HEK293 (cell line): ENCODE data around the gene CYP11A1.

Experiments
- KLF16 ChIP-seq: fragments of 450-650 bp; formaldehyde crosslinking; IDR thresholded peaks from 2 replicates; pipeline ENCODE4 v1.5.1; 2017; ENCODE audit warnings: missing biosample characterization, missing genetic modification characterization
- KLF7 ChIP-seq: fragments of 450-650 bp; formaldehyde crosslinking; IDR thresholded peaks from 2 replicates; pipeline ENCODE4 v1.5.1; 2016; ENCODE audit warnings: missing biosample characterization, missing genetic modification characterization, borderline replicate concordance
- MYNN ChIP-seq: fragments of 450-650 bp; formaldehyde crosslinking; IDR thresholded peaks from 2 replicates; pipeline ENCODE4 v1.5.1; 2016; ENCODE audit warnings: missing biosample characterization, missing genetic modification characterization, borderline replicate concordance
- SCRT1 ChIP-seq: fragments of 450-650 bp; formaldehyde crosslinking; IDR thresholded peaks from 2 replicates; pipeline ENCODE4 v1.5.1; 2016; ENCODE audit warnings: missing biosample characterization, missing genetic modification characterization, borderline replicate concordance
- SP7 ChIP-seq: fragments of 450-650 bp; formaldehyde crosslinking; IDR thresholded peaks from 2 replicates; pipeline ENCODE4 v1.5.1; 2016; ENCODE audit warnings: missing biosample characterization, missing genetic modification characterization
- ZBTB1 ChIP-seq: fragments of 450-650 bp; formaldehyde crosslinking; IDR thresholded peaks from 2 replicates; pipeline ENCODE4 v1.5.1; 2016; ENCODE audit warnings: missing biosample characterization, missing genetic modification characterization
- ZNF37A ChIP-seq: fragments of 450-650 bp; IDR thresholded peaks from 2 replicates; pipeline ENCODE4 v1.5.1; 2018; ENCODE audit warnings: missing biosample characterization, missing genetic modification characterization
- ZNF561 ChIP-seq: fragments of 450-650 bp; IDR thresholded peaks from 2 replicates; pipeline ENCODE4 v1.5.1; 2018; ENCODE audit warnings: missing biosample characterization, missing genetic modification characterization, borderline replicate concordance
- ZNF747 ChIP-seq: fragments of 450-650 bp; formaldehyde crosslinking; IDR thresholded peaks from 2 replicates; pipeline ENCODE4 v1.5.1; 2016; ENCODE audit warnings: missing biosample characterization, missing genetic modification characterization
- TF ChIP-seq, protein P1 (sequence below): fragments of 450-650 bp; formaldehyde crosslinking; IDR thresholded peaks from 2 replicates; pipeline ENCODE4 v1.5.1; 2016; ENCODE audit warnings: missing biosample characterization, missing genetic modification characterization
- TF ChIP-seq, protein P2 (sequence below): fragments of 450-650 bp; formaldehyde crosslinking; IDR thresholded peaks from 2 replicates; pipeline ENCODE4 v1.5.1; 2016; ENCODE audit warnings: missing biosample characterization, missing genetic modification characterization, low read depth
- TF ChIP-seq, protein P3 (sequence below): fragments of 450-650 bp; formaldehyde crosslinking; conservative IDR thresholded peaks from 2 replicates; pipeline ENCODE4 v1.5.1; 2016; ENCODE audit warnings: low read depth, missing biosample characterization, missing genetic modification characterization

DNA sequence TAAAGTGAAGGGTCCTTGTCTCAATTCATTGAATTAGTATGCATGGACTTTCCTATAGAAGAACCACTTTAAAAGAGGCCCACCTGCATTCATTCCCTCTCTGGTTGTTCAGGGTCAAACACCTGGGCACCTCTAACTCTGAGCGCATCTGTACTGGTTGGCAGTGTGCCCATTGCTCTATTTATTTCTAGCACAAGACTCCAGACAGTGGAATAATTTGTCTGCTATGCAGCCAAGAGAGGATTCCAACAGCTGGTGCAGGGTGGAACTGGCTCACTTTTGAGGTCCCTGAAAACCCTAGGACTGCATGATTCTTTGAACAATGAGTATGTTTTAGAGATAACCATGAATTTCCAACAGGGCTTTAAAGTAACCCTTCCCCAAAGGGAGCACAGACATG lies 73.4 kb downstream of the CYP11A1 start:
- no peak for TF ChIP-seq MYNN
- TF ChIP-seq, protein P1, sequence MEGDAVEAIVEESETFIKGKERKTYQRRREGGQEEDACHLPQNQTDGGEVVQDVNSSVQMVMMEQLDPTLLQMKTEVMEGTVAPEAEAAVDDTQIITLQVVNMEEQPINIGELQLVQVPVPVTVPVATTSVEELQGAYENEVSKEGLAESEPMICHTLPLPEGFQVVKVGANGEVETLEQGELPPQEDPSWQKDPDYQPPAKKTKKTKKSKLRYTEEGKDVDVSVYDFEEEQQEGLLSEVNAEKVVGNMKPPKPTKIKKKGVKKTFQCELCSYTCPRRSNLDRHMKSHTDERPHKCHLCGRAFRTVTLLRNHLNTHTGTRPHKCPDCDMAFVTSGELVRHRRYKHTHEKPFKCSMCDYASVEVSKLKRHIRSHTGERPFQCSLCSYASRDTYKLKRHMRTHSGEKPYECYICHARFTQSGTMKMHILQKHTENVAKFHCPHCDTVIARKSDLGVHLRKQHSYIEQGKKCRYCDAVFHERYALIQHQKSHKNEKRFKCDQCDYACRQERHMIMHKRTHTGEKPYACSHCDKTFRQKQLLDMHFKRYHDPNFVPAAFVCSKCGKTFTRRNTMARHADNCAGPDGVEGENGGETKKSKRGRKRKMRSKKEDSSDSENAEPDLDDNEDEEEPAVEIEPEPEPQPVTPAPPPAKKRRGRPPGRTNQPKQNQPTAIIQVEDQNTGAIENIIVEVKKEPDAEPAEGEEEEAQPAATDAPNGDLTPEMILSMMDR (tag by site-specific recombination) = no peak
- TF ChIP-seq ZNF561 (tag by site-specific recombination) = no peak
- no peak for TF ChIP-seq ZBTB1 (tag by site-specific recombination)
- TF ChIP-seq SCRT1 = no peak
- no peak for TF ChIP-seq ZNF37A (tag by site-specific recombination)
- TF ChIP-seq KLF16 = no peak
- no peak for TF ChIP-seq KLF7 (tag by site-specific recombination)
- TF ChIP-seq, protein P2, sequence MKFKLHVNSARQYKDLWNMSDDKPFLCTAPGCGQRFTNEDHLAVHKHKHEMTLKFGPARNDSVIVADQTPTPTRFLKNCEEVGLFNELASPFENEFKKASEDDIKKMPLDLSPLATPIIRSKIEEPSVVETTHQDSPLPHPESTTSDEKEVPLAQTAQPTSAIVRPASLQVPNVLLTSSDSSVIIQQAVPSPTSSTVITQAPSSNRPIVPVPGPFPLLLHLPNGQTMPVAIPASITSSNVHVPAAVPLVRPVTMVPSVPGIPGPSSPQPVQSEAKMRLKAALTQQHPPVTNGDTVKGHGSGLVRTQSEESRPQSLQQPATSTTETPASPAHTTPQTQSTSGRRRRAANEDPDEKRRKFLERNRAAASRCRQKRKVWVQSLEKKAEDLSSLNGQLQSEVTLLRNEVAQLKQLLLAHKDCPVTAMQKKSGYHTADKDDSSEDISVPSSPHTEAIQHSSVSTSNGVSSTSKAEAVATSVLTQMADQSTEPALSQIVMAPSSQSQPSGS (tag by site-specific recombination) = no peak
- no peak for TF ChIP-seq SP7 (tag by site-specific recombination)
- no peak for TF ChIP-seq ZNF747 (tag by site-specific recombination)
- TF ChIP-seq, protein P3, sequence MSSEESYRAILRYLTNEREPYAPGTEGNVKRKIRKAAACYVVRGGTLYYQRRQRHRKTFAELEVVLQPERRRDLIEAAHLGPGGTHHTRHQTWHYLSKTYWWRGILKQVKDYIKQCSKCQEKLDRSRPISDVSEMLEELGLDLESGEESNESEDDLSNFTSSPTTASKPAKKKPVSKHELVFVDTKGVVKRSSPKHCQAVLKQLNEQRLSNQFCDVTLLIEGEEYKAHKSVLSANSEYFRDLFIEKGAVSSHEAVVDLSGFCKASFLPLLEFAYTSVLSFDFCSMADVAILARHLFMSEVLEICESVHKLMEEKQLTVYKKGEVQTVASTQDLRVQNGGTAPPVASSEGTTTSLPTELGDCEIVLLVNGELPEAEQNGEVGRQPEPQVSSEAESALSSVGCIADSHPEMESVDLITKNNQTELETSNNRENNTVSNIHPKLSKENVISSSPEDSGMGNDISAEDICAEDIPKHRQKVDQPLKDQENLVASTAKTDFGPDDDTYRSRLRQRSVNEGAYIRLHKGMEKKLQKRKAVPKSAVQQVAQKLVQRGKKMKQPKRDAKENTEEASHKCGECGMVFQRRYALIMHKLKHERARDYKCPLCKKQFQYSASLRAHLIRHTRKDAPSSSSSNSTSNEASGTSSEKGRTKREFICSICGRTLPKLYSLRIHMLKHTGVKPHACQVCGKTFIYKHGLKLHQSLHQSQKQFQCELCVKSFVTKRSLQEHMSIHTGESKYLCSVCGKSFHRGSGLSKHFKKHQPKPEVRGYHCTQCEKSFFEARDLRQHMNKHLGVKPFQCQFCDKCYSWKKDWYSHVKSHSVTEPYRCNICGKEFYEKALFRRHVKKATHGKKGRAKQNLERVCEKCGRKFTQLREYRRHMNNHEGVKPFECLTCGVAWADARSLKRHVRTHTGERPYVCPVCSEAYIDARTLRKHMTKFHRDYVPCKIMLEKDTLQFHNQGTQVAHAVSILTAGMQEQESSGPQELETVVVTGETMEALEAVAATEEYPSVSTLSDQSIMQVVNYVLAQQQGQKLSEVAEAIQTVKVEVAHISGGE (tag by site-specific recombination) = no peak
